Measurements from ENCODE around the gene DIABLO.
"Not testable (repeated sequence)": the region's sequence is repeated elsewhere in the genome, so short reads cannot be mapped to it uniquely, and the experiment has no call there.

DIABLO gene

DNA sequence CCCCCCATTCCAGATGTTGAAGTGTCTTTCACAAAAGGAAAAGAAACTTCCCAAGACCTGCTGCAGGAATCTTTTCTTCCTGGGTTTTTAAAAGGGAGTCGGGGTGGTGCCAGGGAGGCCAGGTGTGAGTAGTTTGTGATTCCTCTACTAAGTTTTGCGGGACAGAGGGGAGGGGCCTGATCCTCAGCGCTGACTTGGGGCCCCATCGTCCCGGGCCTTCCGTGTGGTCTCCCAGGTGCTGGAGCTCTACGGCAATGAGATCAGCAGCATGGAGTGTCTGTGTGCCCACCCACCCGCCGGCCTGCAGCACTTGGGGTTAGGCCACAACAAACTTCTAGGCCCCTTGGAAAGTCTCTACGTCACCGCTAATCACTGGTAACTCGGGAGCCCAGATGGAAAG is 38.4 kb downstream of the DIABLO start:
- DNase-seq: no peak

DNA sequence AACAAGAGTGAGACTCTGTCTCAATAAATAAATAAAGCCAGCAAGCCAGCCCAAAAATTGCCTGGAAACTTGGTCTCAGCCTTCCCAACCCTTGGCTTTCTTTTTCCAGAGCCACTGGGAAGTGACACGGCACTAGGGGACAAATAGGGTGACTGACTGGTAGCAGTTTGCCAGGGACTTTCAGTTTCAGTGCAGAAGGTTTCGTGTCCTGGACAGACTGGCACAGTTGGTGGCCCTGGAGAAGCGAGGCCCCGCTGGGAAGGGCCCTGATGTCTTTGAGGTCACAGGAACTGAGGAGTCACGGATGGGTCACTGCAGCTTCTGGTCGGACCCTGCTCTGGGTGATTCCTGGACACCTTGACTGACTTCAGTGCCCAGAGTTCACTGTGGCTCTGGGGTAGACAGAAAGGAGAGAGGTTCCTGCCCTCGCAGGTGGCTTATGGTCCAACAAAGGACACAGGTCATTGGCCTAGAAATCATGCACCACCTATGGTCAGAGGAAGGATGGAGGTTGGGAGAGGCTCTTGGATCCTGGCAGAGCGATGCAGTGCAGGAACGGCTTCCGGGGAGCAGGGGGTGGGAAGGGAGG is 40.3 kb downstream of the DIABLO start:
- DNase-seq: no peak

DNA sequence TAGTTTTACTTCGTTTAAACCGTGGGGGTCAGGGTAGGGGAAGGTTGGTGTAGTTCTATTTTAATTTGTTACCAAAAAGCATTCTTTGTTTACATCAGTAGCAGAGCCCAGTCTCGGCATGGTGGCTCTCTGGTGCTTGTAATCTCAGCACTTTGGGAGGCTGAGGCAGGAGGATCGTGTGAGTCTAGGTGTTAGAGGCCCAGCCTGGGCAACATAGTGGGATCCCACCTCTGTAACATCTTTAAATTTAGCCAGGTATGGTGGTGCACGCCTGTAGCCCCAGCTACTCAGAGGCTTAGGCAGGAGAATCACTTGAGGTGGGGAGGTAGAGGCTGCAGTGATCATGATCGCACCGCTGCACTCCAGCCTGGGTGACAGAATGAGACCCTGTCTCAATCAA is 40.8 kb downstream of the DIABLO start:
- no peak for DNase-seq

DNA sequence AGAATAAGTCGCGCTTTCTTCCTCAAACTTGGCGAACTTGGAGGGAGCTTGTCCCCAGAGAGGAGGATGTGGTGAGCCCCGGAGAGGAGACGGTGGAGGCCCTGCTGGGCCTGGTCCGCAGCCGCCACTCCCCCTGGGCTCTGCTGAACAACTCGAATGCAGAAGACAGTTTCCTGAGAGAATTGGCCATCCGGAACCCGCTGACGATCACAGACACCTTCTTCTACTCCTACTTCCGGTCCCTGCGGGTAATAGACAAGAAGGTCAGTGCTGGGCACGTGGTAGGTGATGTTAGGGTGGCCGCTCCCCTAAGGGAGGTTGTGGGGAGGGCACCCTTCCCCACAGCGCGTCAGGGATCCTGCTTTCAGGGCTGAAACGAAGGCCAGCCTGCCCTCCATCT is 41.3 kb downstream of the DIABLO start:
- peak; percentile 21 for DNase-seq

DNA sequence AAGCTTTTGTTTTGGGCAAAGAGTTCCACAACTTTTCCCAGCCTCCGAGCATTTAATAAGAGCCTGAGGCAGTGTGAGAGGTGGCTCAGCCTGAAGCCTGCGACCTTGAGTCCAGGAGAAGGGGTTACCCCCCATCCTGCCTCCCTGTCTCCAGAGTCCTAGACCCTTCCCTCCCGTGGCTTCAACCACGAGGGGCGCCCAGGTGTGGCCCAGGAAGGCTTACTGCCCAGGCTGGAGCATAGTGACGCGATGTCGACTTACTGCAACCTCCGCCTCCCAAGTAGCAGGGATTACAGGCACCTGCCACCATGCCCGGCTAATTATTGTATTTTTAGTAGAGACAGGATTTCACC is 42.3 kb downstream of the DIABLO start:
- no peak for DNase-seq

DNA sequence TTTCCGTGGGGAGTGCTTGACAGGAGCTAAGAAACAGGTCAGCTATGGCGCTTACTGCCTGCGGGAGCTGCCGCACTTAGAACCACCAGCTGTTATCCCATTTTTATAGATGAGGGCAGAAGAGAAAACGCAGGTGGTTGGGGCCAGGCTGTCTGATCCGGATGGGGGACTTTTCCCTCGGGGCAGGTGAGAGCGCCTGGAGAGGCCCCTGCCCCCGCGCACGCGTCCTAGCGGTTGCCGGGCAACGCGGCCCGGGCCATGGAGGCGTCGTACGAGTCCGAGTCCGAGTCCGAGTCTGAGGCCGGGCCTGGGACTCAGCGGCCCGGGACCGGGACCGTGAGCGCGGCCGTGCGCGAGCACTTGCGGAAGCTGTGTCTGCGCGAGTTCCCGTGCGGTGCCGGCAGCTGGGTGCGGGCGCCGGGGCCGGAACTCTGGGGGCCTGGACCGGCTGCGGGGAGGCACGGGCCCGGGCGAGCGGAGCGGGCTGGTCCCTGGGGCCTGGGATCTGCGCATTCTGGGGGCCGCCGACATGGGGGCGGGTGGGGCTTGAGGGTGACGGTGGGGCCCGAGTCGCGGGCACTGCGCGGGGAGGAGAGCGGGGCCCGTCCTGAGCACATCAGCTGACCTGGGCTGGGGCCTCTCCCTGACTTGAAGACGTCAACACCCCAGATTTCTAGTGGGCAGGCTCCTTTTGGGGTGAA is 42.8 kb downstream of the DIABLO start, which contains the start of gene LRRC43:
Gene LRRC43 (plus strand): TSS at position 237 of the 701 bp plus-strand sequence. CDS start 22 bp downstream, at position 259.
- DNase-seq: peak; percentile 32

DNA sequence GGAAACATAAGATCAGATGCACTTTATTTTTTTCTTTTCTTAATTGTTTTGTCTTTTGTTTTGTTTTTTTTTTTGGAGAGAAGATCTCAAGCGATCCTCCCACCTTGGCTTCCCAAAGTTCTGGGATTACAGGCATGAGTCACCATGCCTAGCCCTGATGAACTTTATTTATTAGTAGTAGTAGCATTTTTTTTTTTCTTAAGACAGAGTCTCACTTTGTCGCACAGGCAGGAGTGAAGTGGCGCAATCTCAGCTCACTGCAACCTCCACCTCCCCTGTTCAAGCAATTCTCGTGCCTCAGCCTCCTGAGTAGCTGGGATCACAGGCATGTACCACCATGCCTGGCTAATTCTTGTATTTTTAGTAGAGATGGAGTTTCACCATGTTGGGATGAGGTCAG is 49.4 kb downstream of the DIABLO start:
- DNase-seq: not testable (repeated sequence)

DNA sequence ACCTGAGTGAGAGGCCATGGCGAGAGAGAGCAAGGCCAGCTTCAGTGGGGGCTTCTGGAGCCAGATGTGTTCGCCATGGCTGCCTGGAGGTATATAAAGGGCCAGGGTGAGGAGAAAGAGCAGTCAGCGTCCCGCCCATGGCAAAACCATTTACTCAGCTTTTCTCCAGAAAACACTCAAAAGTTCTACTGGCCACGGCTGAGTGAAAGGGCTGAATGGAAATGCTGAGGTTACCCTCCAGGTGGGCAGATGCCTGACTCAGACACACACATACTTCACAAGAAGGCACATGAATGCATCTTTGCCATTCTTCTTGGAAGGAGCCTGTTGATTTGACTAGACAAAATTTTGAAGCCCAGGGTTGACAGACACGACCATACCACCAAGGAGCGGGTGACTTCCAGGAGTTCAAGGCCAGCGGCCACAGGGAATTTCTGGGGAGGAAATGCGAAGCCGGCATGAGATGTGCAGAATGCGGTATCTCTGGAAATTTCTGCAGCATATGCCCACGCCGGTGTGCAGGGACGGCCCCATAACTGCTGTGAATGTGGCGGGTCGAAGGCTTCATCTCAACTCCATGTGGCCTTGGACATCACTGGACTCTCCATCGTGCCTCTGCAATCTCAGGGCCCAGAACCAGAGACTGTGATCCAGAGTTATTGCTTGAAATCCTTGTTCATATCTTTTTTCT is 51.6 kb downstream of the DIABLO start, which contains the start of gene IL31:
Gene IL31 (minus strand): TSS at position 67 of the 691 bp plus-strand sequence. CDS start 49 bp downstream, at position 18.
- DNase-seq: no peak

DNA sequence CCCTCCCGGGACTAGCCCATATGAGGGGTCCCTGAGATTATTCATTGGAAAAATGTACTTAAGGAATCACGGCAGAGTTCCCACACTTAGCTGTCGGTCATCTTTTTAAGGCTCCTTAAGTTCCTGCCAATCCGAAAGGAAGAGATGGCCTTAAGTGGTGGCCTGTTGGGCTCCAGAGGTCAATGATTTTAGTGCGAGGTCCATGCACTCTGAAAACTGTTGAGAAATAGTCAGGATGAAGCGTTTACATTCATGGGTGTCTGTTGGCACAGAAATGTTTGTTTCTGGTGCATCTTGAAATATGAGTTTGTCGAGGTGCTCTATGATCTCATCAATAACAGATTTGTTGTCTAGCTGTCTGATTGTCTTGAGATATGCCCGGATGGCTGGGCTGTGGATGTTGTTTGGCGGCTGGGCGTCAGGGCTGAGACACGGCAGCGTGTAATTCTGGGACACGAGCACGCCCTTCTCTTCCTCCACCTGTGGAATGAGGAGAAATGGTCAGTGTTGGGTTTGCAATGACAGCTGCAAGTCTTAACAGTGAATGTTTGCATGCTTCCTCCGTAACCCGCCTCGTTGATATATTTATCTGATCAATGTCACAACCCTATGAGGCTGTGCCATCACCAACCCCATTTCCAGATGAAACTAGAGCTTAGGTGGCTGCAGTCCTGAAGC is 53.5 kb downstream of the DIABLO start:
- no peak for DNase-seq

DNA sequence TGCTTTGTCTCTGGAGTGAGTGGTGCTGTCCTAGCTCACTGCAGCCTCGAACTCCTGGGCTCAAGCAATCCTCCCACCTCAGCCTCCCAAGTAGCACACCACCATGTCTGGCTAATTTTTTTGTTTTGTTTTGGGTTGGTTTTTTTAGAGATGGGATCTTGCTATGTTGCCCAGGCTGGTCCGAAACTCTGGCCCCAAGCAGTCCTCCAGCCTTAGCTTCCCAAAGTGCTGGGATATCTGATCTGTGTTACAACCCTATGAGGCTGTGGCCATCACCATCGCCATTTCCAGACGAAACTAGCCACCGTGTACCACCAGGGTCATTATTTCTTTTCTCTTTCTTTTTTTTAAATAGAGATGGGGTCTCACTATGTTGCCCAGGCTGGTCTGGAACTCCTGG is 54.5 kb downstream of the DIABLO start:
- DNase-seq: no peak

DNA sequence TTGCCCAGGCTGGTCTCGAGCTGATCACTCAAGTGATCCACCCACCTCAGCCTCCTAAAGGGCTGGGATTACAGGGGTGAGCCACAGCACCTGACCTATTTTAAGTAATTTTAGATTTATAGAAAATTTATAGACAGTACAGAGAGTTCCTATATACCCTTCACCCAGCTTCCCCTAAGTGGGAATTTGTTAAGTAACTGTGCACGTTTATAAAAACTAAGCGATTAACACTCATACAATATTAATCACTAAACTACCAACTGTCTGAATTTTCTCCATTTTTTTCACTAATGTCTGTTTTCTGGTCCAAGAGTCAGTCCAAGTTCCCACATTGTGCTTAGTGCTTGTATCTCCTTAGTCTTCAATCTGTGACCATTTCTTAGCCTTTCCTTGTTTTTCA is 57.4 kb downstream of the DIABLO start:
- no peak for DNase-seq

DNA sequence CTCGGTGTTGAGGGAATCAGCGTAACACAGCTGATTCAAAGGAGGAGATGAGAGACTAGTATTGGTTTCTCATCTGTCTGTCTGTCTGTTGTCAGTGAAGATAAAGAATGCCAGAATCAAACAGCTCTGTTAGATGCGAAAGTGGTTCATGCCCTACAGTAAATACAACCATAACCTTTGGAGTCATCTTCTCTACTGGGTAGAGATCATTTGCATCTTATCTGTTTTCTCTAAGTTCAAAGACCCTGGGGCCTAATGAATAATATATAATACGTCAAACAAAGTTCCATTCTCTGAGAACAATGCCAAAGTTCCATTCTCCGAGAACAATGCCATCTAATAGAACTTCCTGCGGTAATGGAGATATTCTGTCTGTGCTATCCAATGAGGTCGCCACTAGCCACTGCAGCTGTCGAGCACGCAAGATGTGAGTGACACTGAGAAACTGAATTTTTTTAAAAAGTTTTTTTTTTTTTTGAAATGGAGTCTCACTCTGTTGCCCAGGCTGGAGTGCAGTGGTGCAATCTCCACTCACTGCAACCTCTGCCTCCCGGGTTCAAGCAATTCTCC is 58.4 kb downstream of the DIABLO start:
- DNase-seq: no peak

DNA sequence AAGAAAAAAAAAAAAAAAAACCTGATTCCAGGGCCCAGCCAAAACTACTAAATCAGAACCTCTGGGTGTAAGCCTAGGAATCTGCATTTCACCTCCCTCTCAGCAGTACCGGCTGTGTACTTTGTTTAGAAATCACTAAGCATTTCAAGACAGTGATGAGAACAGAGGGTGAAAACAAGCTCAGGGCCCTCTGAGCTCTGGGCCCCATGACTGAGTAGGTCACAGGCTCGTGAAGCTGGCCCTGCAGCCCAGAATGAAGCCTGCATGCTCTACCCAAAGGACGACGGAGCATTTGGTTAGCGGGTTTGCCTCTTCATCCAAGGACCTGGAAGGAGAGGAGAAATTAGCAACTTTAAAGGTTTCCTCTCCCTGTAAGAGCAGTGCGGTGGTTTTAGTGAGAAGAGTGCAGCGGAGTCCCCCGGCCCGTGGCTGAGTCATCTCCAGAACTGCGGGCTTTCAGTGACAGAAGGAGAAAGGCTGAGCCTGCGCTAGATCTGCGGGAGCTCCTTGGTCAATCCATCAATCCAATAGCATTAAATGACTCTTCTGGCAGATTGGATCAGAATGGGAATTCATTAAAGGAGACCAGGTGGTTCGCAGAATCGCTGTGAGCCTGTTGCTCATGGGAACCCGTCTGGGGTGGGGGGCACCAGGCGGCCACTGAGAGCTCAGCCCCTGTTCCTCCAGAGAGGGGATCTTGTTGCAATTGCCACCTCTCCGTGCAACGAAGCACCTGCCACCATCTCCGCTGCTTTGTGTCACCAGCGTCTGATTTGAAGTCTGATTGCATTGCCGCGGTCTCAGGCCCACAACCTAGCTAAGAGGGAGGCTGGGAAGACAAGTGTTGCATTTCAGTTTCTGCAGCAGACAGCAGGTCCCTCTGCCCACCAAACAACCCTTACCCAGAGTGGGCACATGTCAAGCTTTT is 59.2 kb downstream of the DIABLO start:
- DNase-seq: no peak

DNA sequence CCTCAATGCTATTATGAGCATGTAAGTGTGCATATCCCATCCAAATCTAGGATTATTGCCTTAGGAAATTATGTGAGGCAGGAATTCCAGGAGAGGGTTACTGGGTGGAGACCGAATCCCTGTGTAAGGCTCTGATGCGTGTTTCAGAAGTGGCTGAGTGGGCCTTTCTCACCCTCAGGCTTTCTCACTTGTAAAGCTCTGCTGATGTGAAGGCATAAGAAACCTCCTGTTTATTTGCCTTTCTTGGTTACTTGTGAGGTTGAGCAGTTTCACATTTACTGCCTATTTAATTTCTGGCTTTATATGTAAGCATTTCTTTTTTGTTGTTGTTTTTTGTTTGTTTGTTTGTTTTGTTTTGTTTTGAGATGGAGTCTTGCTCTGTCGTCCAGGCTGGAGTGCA is 62.9 kb downstream of the DIABLO start:
- DNase-seq: no peak

DNA sequence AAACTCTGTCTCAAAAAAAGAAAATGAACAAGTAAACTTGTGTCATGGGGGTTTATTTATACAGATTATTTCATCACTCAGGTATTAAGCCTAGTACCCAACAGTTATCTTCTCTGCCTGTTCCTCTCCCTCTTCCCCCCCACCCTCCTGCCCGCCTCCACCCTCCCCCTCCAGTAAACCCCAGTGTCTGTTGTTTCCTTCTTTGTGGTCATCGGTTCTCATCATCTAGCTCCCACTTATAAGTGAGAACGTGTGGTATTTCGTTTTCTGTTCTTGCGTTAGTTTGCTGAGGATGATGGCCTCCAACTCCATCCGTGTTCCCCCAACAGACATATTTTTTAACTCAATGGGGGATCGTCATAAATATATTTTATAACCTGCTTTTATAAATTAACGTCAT is 64.2 kb downstream of the DIABLO start:
- no peak for DNase-seq

DNA sequence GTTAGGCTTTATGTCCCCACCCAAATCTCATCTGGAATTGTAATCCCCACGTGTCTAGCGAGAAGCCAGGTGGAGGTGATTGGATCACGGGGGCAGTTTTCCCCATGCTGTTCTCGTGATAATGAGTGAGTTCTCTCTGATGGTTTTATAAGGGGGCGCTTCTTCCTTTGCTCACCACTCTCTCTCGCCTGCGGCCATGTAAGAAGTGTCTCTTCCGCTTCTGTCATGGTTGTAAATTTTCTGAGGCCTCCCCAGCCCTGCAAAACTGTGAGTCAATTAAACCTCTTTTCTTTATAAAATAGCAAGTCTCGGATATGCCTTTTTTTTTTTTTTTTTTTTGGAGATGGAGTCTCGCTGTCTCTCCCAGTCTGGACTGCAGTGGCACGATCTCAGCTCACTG is 65.1 kb downstream of the DIABLO start:
- no peak for DNase-seq

DNA sequence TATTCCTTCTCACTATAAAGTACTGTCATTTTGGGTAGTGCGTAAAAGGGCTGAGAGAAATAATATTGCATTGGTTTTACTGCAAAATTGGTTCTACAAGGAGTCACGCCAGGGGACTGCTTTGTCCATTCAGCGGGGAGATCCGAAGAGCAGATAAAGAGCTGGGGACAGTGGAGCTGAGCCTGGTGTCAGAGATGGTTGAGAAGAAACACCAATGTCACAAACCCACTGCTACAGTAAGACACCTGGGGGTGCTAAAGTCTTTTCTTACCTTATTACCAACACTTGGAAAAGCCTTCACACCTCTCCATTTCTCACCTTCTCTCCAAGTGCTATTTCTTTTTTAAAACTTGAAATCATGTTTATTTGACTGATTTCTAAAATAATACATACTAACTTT is 66.0 kb downstream of the DIABLO start:
- DNase-seq: no peak

DNA sequence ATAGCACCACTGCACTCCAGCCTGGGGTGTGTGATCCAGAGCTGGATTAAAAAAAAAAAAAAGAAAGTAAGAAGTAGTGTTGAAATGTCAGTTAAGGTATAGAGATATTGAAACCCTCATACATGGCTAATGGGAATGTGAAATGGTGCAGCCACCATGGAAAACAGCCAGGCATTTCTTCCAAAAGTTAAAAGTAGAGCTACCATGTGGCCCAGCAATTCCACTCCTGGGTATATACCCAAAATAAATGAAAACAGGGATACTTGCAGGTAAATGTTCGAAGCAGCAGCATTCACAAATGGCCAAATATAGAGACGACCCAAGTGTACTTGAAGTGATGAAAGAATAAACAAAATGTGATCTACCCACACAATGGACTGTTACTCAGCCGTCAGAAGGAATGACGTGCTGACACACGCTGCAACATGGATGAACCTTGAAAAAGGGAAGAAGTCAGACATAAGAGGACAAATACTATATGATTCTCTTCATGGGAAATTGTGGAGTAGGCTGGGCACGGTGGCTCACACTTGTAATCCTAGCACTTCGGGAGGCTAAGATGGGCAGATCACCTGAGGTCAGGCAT is 67.1 kb downstream of the DIABLO start:
- no peak for DNase-seq

Measured in CD4-positive, alpha-beta T cell treated with Interleukin-15 for 1 hour (primary cell).